ENCODE results near the gene GCHFR.

Gene GCHFR

GRCh38 chr15:40776537-40777141 is 12.8 kb downstream of the GCHFR start:
- peak; percentile 44 for DNase-seq

DNA sequence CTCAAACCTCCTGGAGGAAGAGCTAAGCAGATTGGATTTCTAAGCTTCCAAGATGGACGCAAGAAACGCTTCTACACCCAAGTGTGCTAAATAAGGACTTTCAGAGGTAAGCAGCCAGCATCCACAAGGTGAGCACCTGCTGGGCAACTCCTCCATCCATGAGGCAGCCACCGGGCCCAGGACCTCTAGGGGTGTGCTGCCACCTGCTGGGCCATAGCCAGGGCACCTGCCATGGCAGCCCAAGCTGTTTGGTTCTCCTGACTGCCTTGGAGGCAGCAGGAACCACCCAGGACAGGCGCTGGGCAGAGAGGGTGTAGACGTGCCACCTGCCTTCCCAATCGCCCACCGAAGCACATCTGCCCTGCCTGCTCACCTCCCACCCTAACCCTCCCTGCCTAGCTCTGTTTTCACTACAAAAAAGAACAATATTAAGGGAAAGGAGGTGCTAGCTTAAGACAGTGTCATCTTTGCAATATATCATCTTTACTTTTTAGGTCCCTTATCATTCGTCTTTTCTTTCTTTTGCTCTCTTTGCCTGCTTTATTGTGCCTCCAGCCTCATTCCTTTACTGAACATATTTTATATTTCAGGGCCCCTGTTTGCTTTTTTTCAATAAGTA is 18.9 kb downstream of the GCHFR start:
- peak; percentile 83 for DNase-seq

- DNase-seq, result no peak
These were observed 21.3 kb downstream of the GCHFR start for GRCh38 chr15:40785164-40785563.

GRCh38 chr15:40785814-40786213 is 21.9 kb downstream of the GCHFR start:
- no peak for DNase-seq

DNA sequence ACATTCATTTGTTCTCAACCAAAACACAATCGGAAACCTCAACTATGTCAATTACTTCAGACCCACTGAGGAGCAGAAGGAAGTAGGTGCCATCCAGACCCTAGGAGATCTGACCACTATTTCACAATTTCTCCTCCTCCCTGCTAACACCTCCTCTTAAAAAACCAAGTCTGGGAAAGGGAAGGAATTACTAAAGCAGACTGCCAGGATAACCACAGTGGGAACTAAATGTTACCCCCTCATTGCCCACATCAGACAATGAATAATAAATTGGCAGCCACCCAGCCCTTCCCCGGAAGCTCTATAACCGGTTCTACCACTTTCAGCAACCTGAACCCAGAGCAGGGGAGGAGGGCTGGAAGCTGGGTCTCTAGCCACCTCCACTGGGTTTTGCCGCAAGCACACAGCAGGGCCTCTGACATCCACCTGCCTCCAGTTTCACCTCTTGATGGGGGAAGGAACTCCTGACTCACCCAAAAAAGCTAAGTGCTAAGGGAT is 23.5 kb downstream of the GCHFR start:
- peak; percentile 83 for DNase-seq

DNA sequence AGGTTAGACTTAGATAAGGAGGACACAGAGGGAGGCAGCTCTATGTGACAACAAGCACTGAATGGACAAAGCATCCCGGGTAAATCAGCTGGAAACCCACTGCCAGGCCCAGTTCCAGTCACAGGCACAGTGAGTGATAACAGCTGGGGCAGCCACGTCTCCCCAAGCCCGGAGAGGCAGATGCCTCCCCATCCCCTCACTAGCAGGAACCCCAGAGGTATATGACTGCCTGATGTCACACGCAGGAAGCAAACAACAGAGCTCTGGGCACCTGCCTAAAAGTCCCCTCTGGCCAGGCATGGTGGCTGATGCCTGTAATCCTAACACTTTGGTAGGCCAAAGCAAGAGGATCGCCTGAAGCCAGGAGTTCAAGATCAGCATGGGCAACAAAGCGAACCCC is 24.1 kb downstream of the GCHFR start:
- DNase-seq, result no peak

DNA sequence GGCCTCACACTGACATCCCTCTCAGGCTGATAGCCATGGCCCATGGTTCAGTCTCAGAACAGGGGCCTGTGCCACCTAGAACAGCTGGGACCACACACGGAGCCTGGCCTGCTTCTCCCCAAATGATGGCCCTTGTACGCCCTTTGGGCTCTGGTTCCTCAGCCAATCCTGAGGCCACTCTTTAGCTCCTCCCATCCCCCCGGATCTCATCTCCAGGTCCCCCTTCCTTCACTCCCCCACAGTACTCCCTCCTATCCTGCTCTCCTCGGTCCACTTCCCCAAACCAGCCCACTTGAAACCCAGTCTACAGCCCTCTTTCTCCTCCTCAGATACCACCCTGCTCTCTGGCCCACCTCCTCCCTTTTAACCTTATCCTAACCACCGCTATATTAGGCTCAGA is 25.3 kb downstream of the GCHFR start:
- no peak for DNase-seq

DNA sequence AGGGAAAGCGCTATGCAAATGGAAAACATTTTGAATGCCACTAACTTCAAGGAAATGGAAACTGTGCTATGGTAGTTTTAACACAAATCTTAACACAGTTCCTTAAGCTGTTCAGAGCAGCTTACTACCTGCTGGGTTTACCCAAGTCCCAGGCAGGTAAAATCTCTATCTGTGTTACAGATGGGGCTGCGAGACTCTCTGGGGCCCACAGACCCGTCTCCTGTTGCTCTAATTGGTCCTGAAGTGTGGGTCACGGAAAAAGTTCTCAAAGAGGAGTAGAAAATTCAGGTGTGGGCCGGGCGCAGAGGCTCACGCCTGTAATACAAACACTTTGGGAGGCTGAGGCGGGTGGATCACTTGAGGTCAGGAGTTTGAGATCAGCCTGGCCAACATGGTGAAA is 26.1 kb downstream of the GCHFR start:
- DNase-seq, result no peak

DNA sequence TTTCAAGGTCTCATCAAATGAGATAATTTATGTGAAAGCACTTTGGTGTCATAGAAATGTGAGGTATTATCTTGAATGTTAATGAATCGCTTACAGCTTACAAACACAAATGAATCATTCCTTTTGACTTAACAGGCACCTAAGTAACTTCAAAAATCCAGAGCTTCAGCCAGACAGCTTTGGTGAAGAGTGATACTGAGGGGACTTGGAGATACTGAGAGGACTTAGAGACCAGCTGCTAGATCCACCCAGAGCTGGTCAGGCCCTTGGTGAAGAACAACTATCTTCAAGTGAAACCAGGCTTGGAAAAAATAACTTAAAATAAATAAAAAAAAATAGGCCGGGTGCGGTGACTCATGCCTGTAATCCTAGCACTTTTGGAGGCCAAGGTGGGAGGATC is 26.9 kb downstream of the GCHFR start:
- no peak for DNase-seq

DNA sequence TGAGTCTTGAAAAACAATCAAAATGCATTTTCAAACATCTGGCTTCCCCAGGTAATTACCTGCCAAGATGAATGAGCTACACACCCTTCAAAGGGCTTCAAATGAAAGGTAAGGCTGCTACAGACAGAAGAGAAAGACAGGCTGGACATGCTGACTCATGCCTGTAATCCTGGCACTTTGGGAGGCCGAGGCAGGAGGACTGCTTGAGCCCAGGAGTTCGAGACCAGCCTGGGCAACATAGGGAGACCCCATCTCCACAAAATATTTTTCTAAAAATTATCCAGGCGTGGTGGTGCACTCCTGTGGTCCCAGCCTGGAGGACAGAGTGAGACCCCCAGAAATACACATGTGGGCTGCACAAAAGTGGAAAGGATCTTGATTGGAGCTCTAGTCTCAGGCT is 28.5 kb downstream of the GCHFR start:
- no peak for DNase-seq

GRCh38 chr15:40793216-40793989 is 29.5 kb downstream of the GCHFR start:
- peak; percentile 47 for DNase-seq

DNA sequence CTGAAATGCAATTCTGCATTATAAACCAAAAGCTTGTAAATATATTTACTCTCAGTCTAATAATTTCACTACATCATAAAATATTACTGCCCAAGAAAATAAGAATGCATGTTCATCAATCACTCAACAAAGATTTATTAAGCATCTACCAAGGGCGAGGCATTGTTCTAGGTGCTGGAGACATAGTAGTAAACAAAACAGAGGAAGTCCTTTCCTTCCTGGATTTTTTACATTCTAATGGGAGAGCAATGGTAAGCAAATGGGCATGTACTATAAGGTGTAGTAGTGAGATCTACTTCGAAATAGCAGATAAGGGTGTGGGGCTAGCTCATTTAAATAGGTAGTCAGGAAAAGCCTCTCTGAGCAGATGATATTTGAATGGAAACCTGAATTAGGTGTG is 32.2 kb downstream of the GCHFR start:
- no peak for DNase-seq

GRCh38 chr15:40796512-40796911 is 32.6 kb downstream of the GCHFR start:
- DNase-seq, result no peak

DNA sequence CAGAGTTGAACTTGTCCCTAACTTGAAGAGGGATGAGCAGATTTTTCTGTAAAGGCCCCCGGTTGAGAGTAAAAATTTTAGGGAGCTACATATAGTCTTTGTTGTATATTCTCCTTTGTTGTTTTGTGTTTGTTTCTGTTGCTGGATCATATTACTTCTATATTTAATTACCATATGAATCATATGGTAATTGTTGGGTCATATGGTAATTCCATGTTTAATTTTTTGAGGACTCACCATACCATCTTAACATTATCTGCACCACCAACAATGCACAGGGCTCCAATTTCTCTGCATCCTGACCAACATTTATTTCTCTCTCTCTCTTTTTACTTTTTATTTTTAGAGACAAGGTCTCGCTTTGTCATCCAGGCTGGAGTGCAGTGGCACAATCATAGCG is 35.7 kb downstream of the GCHFR start:
- DNase-seq, result no peak

DNA sequence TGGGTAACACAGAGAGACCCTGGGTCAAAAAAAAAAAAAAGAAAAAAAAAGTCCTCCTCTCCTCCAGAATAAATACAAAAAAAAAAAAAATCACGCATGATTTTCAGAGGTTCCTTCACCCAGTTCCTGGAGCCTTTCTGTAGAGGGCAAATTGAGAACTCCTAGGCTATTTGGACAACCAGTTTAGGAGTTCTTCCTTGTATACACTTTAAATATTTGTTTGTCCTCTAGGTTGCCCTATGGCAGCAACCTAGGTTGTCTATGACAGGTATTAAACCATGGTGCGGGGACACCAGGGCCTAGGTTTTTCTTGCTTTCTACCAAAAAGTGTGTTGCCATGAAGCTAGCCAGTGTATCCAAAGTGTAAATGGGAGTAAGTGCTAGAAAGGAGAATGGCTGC is 39.2 kb downstream of the GCHFR start:
- DNase-seq, result no peak

DNA sequence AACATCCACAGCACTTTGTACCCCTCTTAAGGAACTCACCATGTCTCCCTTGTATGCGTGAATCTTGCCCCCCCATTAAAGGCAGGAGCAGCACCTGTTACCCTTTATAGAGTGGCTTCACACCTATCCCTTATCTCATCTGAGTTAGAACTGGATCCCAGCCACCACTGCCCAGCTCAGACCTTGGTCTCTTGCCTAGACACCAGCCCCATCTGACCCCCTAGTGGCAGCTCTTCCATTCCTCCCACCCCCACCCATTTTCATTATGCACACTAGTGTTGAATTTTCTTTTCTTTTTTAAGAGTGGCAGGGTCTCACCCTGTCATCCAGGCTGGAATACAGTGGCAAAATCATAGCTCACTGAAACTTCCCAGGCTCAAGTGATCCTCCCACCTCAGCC is 39.8 kb downstream of the GCHFR start:
- DNase-seq, result no peak

DNA sequence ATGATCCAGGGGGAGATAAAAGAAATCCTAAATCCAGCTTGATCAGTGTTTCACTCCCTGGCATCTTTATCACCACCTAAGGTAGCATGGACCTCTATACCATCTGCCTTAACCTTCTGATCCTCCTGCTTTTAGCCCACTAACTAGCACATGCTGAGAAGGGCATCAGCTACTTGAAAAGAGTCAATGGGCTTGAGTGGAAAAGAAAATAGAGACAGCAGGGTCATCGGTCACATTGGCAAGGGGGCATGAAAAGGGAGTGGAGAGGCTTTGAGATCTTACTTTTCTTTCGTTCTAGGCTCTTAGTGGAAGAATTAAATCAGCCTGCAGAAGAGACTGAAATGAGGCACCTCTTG is 42.8 kb downstream of the GCHFR start:
- no peak for DNase-seq

DNA sequence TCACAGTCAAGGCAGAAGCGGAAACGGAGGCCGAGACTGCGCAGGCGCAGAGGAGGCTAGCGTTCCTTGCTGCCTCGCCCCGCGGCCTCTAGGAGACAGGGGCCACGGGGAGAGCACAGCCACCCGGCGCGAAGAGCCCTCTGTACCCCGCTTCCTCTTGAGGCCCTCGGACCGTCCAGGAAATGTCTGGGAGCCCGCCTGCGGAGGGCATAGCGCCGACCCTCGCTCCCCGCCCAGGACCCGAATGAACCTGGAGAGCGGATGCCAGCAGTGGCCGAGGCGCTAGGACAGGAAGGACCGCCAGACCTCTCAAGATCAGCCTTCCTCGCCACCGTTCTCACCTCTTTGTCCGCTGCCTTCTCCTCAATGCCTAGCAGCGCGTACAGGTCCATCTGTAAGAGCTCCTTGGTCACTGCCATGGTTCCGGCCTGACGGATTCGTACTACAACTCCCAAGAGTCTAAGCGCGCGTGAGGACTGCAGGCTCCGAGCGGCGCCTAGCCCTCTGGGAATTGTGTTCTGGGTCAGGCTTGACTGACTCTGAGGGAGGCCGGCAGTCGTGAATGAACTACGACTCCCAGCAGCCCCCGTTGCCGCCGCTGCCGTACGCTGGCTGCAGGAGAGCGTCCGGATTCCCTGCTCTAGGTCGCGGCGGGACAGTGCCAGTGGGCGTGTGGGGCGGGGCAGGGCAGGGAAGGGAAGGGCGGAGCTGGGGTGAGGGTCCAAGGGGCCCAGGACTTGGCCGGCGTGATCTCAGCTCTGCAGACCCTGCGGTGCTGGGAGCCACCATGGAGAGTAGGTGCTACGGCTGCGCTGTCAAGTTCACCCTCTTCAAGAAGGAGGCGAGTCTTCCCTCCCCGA is 43.4 kb downstream of the GCHFR start, which contains the start of the genes DNAJC17 and ZFYVE19:
TSS of gene DNAJC17 (minus strand) at position 446 of the 860 bp plus-strand sequence. CDS start at position 419, 27 bp downstream.
TSS of gene ZFYVE19 (plus strand) at position 62 of the 860 bp plus-strand sequence. CDS start at position 563, 501 bp downstream.
- DNase-seq, result peak; percentile 96

DNA sequence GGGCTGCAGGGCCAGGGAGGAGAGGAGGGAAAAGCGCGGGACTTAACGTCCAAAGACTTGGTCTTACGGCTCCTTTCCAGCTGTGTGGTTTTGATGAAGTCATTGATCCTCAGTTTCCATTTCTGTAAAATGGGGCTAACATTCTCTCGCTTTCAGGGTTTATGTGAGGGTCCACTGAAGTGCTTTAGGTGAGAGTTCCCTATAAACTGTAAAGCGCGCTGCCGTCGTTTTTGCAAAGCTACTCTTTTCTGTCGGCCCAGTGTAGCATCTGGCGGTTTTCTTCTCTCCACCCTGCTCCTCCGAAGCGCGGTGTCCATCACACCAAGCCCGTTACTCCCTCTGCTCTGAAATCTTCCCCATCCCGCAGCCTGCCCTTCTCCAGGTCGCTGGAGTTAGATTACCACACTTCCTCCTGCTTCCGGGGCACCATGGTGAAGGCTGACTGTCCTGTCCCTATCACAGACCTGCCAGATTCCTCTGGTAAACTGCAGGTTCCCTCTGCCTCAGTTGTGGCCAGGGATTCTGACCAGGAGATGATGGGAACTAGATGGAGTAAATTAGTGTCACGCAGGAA is 44.1 kb downstream of the GCHFR start:
- DNase-seq, result peak; percentile 8

DNA sequence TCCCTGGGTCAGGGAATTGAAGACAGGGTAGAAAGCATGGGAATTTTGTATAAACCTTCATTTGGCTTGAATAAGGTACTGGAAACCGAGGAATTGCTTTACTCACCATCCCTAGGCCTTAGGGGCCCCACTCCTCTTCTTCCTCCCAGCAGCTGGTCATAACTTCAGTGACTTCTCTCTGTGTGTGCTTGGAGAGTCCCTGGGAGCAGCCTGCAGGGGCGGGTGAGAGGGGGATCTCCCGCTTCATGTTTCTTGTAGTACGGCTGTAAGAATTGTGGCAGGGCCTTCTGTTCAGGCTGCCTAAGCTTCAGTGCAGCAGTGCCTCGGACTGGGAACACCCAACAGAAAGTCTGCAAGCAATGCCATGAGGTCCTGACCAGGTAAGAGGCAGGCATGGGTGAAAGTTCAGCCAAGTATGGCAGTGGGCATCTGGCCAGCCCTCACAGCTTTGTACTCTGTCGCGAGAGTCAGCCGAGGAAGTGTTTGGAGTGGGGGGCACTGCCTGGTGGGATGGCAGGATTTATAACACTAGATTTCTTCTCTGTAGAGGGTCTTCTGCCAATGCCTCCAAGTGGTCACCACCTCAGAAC is 45.1 kb downstream of the GCHFR start:
- no peak for DNase-seq

DNA sequence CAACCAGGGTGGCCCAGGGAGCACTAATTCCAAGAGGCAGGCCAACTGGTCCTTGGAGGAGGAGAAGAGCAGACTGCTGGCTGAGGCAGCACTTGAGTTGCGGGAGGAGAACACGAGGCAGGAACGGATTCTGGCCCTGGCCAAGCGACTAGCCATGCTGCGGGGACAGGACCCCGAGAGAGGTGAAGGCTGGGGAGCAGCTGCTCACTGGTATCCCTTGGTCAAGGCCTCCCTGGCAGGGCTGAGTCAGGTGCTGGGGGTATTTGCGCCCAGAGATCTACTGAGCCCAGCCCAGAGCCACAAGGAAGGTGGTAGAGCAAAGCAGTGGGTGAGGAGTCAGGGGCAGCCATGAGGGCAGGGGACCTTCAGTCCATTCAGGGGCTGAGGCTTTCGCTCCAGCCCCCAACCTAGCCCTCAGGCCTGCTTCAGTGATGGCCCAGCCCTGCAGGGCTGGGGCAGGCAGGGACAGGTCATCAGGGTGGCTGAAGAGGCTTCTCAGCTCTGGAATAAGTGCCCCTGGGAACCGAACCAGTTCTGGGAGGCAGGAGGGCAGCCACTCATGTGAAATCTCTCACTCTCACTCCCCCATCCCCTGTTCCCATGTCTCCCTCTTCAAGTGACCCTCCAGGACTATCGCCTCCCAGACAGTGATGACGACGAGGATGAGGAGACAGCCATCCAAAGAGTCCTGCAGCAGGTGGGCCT is 49.0 kb downstream of the GCHFR start:
- no peak for DNase-seq

Data from stimulated activated CD4-positive, alpha-beta T cell treated with anti-CD3 and anti-CD28 coated beads, Interleukin-15, amount 100 ng/mL, for 24 hours (primary cell).